Stimulated activated CD8-positive, alpha-beta memory T cell treated with anti-CD3 and anti-CD28 coated beads, Interleukin-4, amount 100 ng/mL, for 1 hour (primary cell): Measurements from ENCODE around the gene CPSF3.

Source experiments
- DNase-seq, 2 donors: peaks; one replicate each; pipeline ENCODE4 v3.0.0-alpha.2; 2020; ENCODE audit warnings: low read depth in 2 of 2, low spot score in 1 of 2

Gene CPSF3

GRCh38 chr2:9462886-9463697, 39.6 kb downstream of the CPSF3 start:
- no peak for DNase-seq

DNA sequence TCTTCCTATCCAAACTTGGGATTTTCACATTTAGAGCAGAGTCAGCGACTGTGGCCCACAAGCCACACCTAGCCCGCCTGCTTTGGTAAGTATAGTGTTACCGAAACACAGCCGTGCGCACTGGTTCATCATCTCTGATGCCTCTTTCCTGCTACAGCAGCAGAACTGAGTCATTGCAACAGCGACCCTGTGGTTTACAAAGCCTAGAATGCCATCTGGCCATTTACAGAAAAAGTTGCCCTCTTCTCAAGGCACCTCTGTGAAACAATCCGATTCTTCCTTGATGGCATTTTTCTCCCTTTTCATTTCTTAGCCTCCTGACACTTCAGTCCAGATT, 40.2 kb downstream of the CPSF3 start:
- no peak for DNase-seq

- no peak for DNase-seq
These were observed 41.7 kb downstream of the CPSF3 start for GRCh38 chr2:9465170-9465569.

GRCh38 chr2:9466147-9466683, 42.8 kb downstream of the CPSF3 start:
- no peak for DNase-seq

- no peak for DNase-seq
These were observed 44.2 kb downstream of the CPSF3 start for GRCh38 chr2:9467687-9468086.

GRCh38 chr2:9471206-9471605, 47.8 kb downstream of the CPSF3 start:
- no peak for DNase-seq

- DNase-seq: no peak
These were observed 49.1 kb downstream of the CPSF3 start for GRCh38 chr2:9472511-9472910.

- no peak for DNase-seq
These were observed 50.0 kb downstream of the CPSF3 start for GRCh38 chr2:9473308-9473984.

DNA sequence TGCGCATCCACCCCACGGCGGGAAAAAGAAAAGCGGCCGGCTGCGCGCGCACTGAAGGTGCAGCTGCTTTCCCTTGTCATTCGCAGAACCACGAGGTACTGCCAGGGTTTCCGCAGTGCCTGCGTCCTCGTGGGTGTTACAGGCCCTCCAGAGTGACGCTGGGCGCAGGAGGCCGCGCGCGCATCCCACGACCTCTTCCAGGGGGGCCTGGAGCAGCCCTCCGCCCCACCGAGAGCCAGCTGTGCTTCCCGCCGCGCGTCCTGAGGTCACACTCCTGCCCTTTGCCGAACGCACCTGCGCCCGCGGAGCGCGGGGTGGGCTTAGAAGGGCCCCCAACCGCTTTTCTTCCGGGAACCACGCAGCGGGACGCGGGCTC, 50.5 kb downstream of the CPSF3 start:
- DNase-seq: peak in 1 of 2 donors; percentile 43

DNA sequence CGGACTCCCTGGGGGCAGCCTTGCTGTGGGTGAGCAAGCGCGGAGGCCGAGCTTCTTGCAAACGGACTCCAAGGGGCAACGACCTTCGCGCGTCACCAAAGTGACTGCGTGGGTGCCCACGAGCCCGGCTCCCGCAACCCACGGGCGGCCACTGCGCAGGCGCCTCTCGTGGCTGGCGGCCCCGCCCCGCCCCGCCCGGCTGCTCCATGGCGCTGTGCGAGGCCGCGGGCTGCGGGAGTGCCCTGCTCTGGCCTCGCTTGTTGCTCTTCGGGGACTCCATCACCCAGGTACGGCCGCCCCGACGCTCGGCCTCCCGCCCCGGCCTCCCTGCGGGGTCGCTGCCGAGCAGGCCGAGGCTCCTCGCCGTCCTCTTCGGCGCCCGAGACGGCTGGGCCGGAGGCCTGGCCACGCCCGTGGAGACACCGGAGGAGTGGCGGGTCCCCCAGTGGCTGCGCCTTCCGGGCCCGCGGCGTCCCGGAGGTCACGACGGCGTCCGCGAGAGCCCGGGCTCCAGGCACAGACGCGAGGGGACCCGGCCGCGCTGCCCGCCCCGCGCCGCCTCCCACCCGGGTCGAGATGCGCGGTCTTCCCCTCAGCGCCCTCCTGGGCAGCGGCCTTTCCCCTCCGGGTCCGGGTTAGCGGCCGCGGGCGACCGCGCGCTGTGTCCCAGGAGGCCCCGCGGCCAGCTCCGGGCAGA, 51.1 kb downstream of the CPSF3 start, which contains the start of gene IAH1:
Gene IAH1 (plus strand): TSS at position 191 of the 697 bp plus-strand sequence. CDS start 16 bp downstream, at position 207.
- peak; percentile 37 to 55 for DNase-seq

GRCh38 chr2:9477914-9478313, 54.5 kb downstream of the CPSF3 start:
- no peak for DNase-seq

DNA sequence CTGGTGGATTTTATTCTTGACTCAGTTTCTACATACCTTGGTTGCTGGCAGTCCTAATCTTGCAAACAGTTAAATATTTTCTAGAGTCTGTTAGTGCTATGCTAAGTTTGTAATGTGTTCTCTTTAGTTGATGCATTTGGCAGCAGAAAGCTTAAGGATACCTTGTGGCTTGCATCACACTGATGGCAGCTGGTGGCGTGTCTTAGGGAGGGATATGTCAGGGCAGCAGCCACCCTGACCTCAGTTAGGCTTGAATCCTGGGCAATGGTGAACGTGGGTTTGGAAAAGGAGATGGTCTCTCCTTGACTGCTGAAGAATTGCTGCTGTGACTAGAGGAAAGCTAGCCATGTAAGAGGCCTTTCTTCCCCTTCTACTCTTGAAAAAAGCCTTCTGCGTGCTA, 55.1 kb downstream of the CPSF3 start:
- DNase-seq: no peak

DNA sequence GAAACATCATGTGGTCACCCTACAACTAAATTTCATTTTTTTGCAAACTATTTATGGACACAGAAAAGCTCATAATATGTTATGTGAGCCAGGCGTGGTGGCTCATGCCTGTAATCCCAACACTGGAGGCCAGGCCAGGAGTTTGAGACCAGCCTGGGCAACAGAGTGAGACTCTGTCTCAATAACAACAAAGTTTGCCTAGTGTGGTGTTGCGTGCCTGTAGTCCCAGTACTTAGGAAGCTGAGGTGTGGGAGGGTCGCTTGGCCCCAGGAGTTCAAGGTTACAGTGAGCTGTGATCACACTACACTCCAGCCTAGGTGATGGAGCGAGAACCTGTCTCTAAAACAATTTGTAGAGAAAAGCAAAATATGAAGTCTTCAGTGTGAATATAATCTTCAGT, 56.7 kb downstream of the CPSF3 start:
- no peak for DNase-seq

DNA sequence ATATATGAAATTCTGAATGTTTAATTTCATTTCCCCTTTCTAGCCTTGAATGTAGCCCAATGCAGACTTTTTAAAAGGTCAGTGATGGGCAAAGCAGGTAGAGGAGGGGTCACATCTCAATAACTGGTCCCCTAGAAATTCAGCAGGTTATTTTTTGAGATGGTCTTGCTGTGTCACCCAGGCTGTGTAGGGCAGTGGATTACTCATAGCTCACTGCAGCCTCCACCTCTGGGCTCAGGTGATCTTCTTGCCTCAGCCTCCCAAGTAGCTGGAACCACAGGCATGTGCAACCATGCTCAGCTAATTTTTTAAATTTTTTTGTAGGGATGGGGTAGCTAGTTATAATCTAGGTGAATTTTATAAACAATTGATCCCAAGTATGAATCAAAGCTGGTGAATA, 59.7 kb downstream of the CPSF3 start:
- DNase-seq: no peak

GRCh38 chr2:9484533-9484932, 61.1 kb downstream of the CPSF3 start:
- DNase-seq: no peak

- DNase-seq: no peak
These were observed 65.4 kb downstream of the CPSF3 start for GRCh38 chr2:9488583-9489547.

GRCh38 chr2:9490789-9491188, 67.3 kb downstream of the CPSF3 start:
- DNase-seq: no peak

- no peak for DNase-seq
These were observed 69.5 kb downstream of the CPSF3 start for GRCh38 chr2:9492927-9493326.

DNA sequence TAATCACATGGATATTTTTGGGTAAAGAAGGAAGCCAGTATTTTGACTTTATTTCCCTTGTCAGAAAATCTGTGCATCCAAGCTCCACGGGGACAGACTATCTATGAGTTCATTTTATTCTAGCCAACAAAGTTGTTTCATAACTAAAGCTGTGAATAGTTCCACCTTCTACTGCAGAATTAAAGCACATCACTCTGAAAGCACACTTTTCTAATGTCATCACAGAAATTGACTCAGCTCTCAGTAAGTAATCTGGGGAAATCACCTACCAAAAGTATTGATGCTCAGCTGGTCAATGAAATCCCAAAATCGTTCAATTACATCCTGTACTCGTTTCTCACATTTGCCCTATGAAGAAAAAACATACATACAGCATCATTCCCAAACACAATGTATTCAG, 70.0 kb downstream of the CPSF3 start:
- DNase-seq: no peak

DNA sequence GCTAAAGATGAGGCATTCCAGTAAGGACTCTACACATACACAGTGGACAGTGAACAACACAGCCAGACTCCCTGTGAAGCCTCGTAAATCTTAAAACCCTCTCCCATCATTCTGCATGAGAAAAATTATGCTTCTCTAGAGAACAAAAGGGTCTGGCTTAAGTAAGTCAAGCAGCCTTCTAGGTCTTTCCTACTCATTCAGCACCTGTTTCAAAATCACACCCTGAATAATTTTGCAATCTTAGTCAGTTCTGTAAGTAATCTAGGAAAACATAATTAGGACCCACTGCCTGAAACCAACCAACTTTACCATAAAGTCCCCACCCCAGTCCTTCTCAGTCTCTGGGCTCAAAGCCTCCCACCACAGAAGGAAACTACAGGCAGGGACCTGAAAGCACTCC, 70.6 kb downstream of the CPSF3 start:
- no peak for DNase-seq

GRCh38 chr2:9497017-9497416, 73.6 kb downstream of the CPSF3 start:
- no peak for DNase-seq
